Erythroblast (primary cell): ENCODE measurements around the gene USB1.

Experiments used
- GATA1 ChIP-seq: IDR thresholded peaks from 2 replicates; pipeline ENCODE4 v1.6.1; 2011; ENCODE audit warnings: low read depth, mild to moderate bottlenecking, control low read depth, low read length, moderate library complexity
- POLR2A ChIP-seq: IDR thresholded peaks from 2 replicates; pipeline ENCODE4 v1.6.1; 2011; ENCODE audit warnings: mild to moderate bottlenecking, low read length

DNA sequence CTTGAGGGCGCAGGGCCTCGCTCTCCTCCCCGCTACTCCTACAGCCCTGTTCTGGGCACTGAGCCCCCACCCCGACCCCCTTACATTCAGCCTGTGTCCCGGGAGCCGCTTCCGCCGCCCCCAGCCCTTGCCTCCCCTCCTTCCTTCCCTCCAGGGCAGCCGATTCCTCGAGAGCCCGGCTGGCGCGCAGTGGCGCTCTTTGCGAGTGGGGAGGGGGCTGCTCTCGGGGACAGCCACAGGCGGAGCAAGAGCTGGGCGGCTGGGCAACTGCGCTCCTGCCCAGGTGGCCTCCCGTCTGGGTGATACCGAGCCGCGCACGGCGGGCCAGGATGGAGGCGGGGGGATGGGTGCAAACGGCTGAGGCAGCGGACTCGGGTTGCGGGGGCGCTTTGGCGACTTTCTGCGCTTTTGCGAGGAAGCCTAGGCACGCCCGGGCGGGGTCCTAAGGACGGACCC, 25.5 kb downstream of the USB1 start:
- TF ChIP-seq POLR2A (no peak), GATA1 (no peak)
